Activated T-cell treated with anti-CD3 and anti-CD28 coated beads, Interleukin-2, amount 50 U/mL, for 24 hours (primary cell): ENCODE measurements around the gene ZNF101.

ENCODE experiments used
- DNase-seq: peaks from one replicate; pipeline ENCODE4 v3.0.0-alpha.2; 2020
- H3K27ac Mint-ChIP-seq: 2 replicates; pipeline ENCODE4 v1.8.0; 2020; ENCODE audit warnings: mild to moderate bottlenecking, mixed read lengths
- H3K27me3 Mint-ChIP-seq: 2 replicates; pipeline ENCODE4 v1.8.0; 2020; ENCODE audit warnings: mixed read lengths
- H3K36me3 Mint-ChIP-seq: 2 replicates; pipeline ENCODE4 v1.8.0; 2020; ENCODE audit warnings: low read depth, mixed read lengths
- H3K4me1 Mint-ChIP-seq: 2 replicates; pipeline ENCODE4 v1.8.0; 2020; ENCODE audit warnings: low read depth, mixed read lengths
- H3K4me3 Mint-ChIP-seq: 2 replicates; pipeline ENCODE4 v1.8.0; 2020; ENCODE audit warnings: mild to moderate bottlenecking, moderate library complexity, mixed read lengths
- H3K9me3 Mint-ChIP-seq: 2 replicates; pipeline ENCODE4 v1.8.0; 2020; ENCODE audit warnings: mixed read lengths

Gene ZNF101

GRCh38 chr19:19633711-19634515 lies 34.7 kb upstream of the ZNF101 start:
- Mint-ChIP-seq H3K9me3 (no peaks in the 10 kb centered on the region), H3K4me3 (no peak overlapping the region), H3K27me3 (no peaks in the 10 kb centered on the region), H3K4me1 (peaks cover 5% of the 10 kb centered on the region), H3K27ac (peak overlapping the region; percentile 8), H3K36me3 (peaks cover 87% of the 10 kb centered on the region)
- DNase-seq: no peak

GRCh38 chr19:19634516-19635312 lies 33.9 kb upstream of the ZNF101 start:
- Mint-ChIP-seq H3K4me3 (no peak overlapping the region), H3K9me3 (no peaks in the 10 kb centered on the region), H3K27me3 (no peaks in the 10 kb centered on the region), H3K4me1 (peaks cover 5% of the 10 kb centered on the region), H3K27ac (peak overlapping the region; percentile 80), H3K36me3 (peaks cover 88% of the 10 kb centered on the region)
- DNase-seq: no peak

- no peaks in the 10 kb centered on the region for H3K27me3 Mint-ChIP-seq
- peaks cover 8% of the 10 kb centered on the region for H3K4me1 Mint-ChIP-seq
- DNase-seq: no peak
- no peaks in the 10 kb centered on the region for H3K9me3 Mint-ChIP-seq
- H3K36me3 Mint-ChIP-seq: peaks cover 89% of the 10 kb centered on the region
- no peak overlapping the region for H3K27ac Mint-ChIP-seq
- no peak overlapping the region for H3K4me3 Mint-ChIP-seq
Measured at GRCh38 chr19:19635313-19635702, 33.3 kb upstream of the ZNF101 start.

- peak overlapping the region; percentile 50 for H3K27ac Mint-ChIP-seq
- no peak for DNase-seq
- peaks cover 86% of the 10 kb centered on the region for H3K36me3 Mint-ChIP-seq
- no peak overlapping the region for H3K4me3 Mint-ChIP-seq
- no peaks in the 10 kb centered on the region for H3K9me3 Mint-ChIP-seq
- H3K4me1 Mint-ChIP-seq: peaks cover 11% of the 10 kb centered on the region
- no peaks in the 10 kb centered on the region for H3K27me3 Mint-ChIP-seq
Measured at GRCh38 chr19:19636573-19637185, 32.0 kb upstream of the ZNF101 start.

- Mint-ChIP-seq H3K36me3 (peaks cover 90% of the 10 kb centered on the region), H3K9me3 (no peaks in the 10 kb centered on the region), H3K27ac (no peak overlapping the region), H3K27me3 (no peaks in the 10 kb centered on the region), H3K4me1 (peaks cover 16% of the 10 kb centered on the region), H3K4me3 (no peak overlapping the region)
- DNase-seq: no peak
Measured at GRCh38 chr19:19637186-19637522, 31.5 kb upstream of the ZNF101 start.

- no peak overlapping the region for H3K27ac Mint-ChIP-seq
- H3K27me3 Mint-ChIP-seq: no peaks in the 10 kb centered on the region
- no peak for DNase-seq
- peaks cover 20% of the 10 kb centered on the region for H3K4me1 Mint-ChIP-seq
- no peaks in the 10 kb centered on the region for H3K9me3 Mint-ChIP-seq
- H3K4me3 Mint-ChIP-seq: no peak overlapping the region
- peaks cover 90% of the 10 kb centered on the region for H3K36me3 Mint-ChIP-seq
Measured at GRCh38 chr19:19637523-19638251, 31.0 kb upstream of the ZNF101 start.

- H3K4me1 Mint-ChIP-seq: peaks cover 23% of the 10 kb centered on the region
- no peaks in the 10 kb centered on the region for H3K27me3 Mint-ChIP-seq
- H3K4me3 Mint-ChIP-seq: peak overlapping the region; percentile 91
- H3K9me3 Mint-ChIP-seq: no peaks in the 10 kb centered on the region
- peaks cover 90% of the 10 kb centered on the region for H3K36me3 Mint-ChIP-seq
- H3K27ac Mint-ChIP-seq: peak overlapping the region; percentile 92
- DNase-seq: peak; percentile 73
Measured at GRCh38 chr19:19642506-19643157, 26.0 kb upstream of the ZNF101 start.

- peak within 1 kb of the TSS; percentile 91 for H3K4me3 Mint-ChIP-seq
- H3K4me1 Mint-ChIP-seq: peaks cover 23% of the 10 kb centered on the region
- H3K27me3 Mint-ChIP-seq: no peaks in the 10 kb centered on the region
- peaks cover 91% of the 10 kb centered on the region for H3K36me3 Mint-ChIP-seq
- no peaks in the 10 kb centered on the region for H3K9me3 Mint-ChIP-seq
- H3K27ac Mint-ChIP-seq: peak within 1 kb of the TSS; percentile 92
- DNase-seq: peak; percentile 90
Measured at GRCh38 chr19:19643158-19644053, 25.2 kb upstream of the ZNF101 start, which contains the start of gene GMIP. TSS of gene GMIP (minus strand) at chr19:19643657. CDS start at chr19:19643529, 128 bp downstream.

GRCh38 chr19:19644054-19644388 lies 24.6 kb upstream of the ZNF101 start:
- peaks cover 23% of the 10 kb centered on the region for H3K4me1 Mint-ChIP-seq
- peak overlapping the region; percentile 91 for H3K4me3 Mint-ChIP-seq
- DNase-seq: no peak
- H3K27me3 Mint-ChIP-seq: no peaks in the 10 kb centered on the region
- peak overlapping the region; percentile 92 for H3K27ac Mint-ChIP-seq
- H3K36me3 Mint-ChIP-seq: peaks cover 91% of the 10 kb centered on the region
- no peaks in the 10 kb centered on the region for H3K9me3 Mint-ChIP-seq

- Mint-ChIP-seq H3K27me3 (no peaks in the 10 kb centered on the region), H3K4me1 (peaks cover 20% of the 10 kb centered on the region), H3K36me3 (peaks cover 90% of the 10 kb centered on the region), H3K27ac (peak overlapping the region; percentile 52), H3K4me3 (no peak overlapping the region), H3K9me3 (no peaks in the 10 kb centered on the region)
- no peak for DNase-seq
Measured at GRCh38 chr19:19645233-19645870, 23.3 kb upstream of the ZNF101 start.

- Mint-ChIP-seq H3K9me3 (no peaks in the 10 kb centered on the region), H3K4me3 (no peak overlapping the region), H3K27ac (no peak overlapping the region), H3K4me1 (peaks cover 11% of the 10 kb centered on the region), H3K36me3 (peaks cover 94% of the 10 kb centered on the region), H3K27me3 (no peaks in the 10 kb centered on the region)
- DNase-seq: no peak
Measured at GRCh38 chr19:19647037-19647835, 21.4 kb upstream of the ZNF101 start.

- Mint-ChIP-seq H3K9me3 (no peaks in the 10 kb centered on the region), H3K27ac (peak overlapping the region; percentile 55), H3K36me3 (peaks cover 94% of the 10 kb centered on the region), H3K4me1 (peaks cover 2% of the 10 kb centered on the region), H3K27me3 (no peaks in the 10 kb centered on the region), H3K4me3 (no peak overlapping the region)
- DNase-seq: no peak
Measured at GRCh38 chr19:19649155-19649554, 19.5 kb upstream of the ZNF101 start.
